Measurements from ENCODE around the gene PLPP2.

Gene PLPP2

GRCh38 chr19:279656-280055 is 11.5 kb downstream of the PLPP2 start:
- H4K20me1 ChIP-seq (ENCODE audit: low read depth, low read length), result no peaks in the 10 kb centered on the region
- H3K9me2 ChIP-seq (replicated peaks; ENCODE audit: insufficient read depth, low read length), result no peaks in the 10 kb centered on the region
- no peaks in the 10 kb centered on the region for H3K27me3 ChIP-seq (ENCODE audit: low read length)
- H2AFZ ChIP-seq (ENCODE audit: low read depth, low read length, severe bottlenecking), result no peak overlapping the region
- H3K9me3 ChIP-seq (ENCODE audit: insufficient read depth, low read length), result no peaks in the 10 kb centered on the region
- H3F3A ChIP-seq (ENCODE audit: insufficient read depth), result no peaks in the 10 kb centered on the region
- H3K9ac ChIP-seq (ENCODE audit: low read length), result no peak overlapping the region
- TF ChIP-seq EZH2phosphoT487 (conservative IDR thresholded peaks at IDR 0.05; ENCODE audit: low read length) (no peak), CTCF (IDR thresholded peaks at IDR 0.05; ENCODE audit: insufficient read depth, low read length, poor library complexity, severe bottlenecking) (no peak)
- H3K36me3 ChIP-seq (ENCODE audit: low read length), result no peaks in the 10 kb centered on the region
- no peak overlapping the region for H3K4me2 ChIP-seq (ENCODE audit: low read depth, low read length, poor library complexity, severe bottlenecking)
- no peak overlapping the region for H3K27ac ChIP-seq (ENCODE audit: low read depth, low read length)
- H3K4me3 ChIP-seq (ENCODE audit: insufficient read depth, low read length, poor library complexity, severe bottlenecking), result no peak overlapping the region
- H3K79me2 ChIP-seq (ENCODE audit: insufficient read depth, low read length), result no peaks in the 10 kb centered on the region

DNA sequence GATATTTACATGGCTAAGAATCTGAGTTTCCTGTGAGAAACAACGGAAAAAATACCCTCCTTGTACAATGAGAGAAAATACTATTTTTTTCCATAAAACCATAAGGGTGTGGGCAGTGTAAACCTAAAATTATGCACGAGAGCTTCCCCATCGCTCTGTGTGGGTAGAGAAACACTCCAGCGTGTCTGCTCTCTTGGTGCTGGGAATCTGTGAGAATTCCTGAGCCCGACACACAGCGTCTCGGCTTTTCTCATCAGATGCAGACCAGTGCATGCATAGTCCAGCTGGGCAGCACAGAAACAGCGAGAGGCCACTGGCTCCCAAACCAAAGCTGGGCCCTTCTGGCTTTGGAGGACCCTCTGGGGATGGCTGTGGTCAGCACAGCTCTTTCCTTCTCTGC is 12.0 kb downstream of the PLPP2 start:
- Histone ChIP-seq H4K20me1 (ENCODE audit: low read depth, low read length) (no peaks in the 10 kb centered on the region), H3F3A (ENCODE audit: insufficient read depth) (no peaks in the 10 kb centered on the region), H3K9me2 (replicated peaks; ENCODE audit: insufficient read depth, low read length) (no peaks in the 10 kb centered on the region), H3K4me2 (ENCODE audit: low read depth, low read length, poor library complexity, severe bottlenecking) (no peak overlapping the region), H3K27ac (ENCODE audit: low read depth, low read length) (no peak overlapping the region), H3K4me3 (ENCODE audit: insufficient read depth, low read length, poor library complexity, severe bottlenecking) (no peak overlapping the region), H3K79me2 (ENCODE audit: insufficient read depth, low read length) (no peaks in the 10 kb centered on the region), H3K36me3 (ENCODE audit: low read length) (no peaks in the 10 kb centered on the region), H2AFZ (ENCODE audit: low read depth, low read length, severe bottlenecking) (no peak overlapping the region), H3K9me3 (ENCODE audit: insufficient read depth, low read length) (no peaks in the 10 kb centered on the region), H3K27me3 (ENCODE audit: low read length) (no peaks in the 10 kb centered on the region), H3K9ac (ENCODE audit: low read length) (no peak overlapping the region)
- TF ChIP-seq CTCF (IDR thresholded peaks at IDR 0.05; ENCODE audit: insufficient read depth, low read length, poor library complexity, severe bottlenecking), result no peak

GRCh38 chr19:277581-278165 is 13.5 kb downstream of the PLPP2 start:
- H2AFZ ChIP-seq (ENCODE audit: low read depth, low read length, severe bottlenecking), result no peak overlapping the region
- H3K27me3 ChIP-seq (ENCODE audit: low read length), result no peaks in the 10 kb centered on the region
- no peak overlapping the region for H3K4me3 ChIP-seq (ENCODE audit: insufficient read depth, low read length, poor library complexity, severe bottlenecking)
- H3K27ac ChIP-seq (ENCODE audit: low read depth, low read length), result no peak overlapping the region
- H3K9ac ChIP-seq (ENCODE audit: low read length), result no peak overlapping the region
- H3K79me2 ChIP-seq (ENCODE audit: insufficient read depth, low read length), result no peaks in the 10 kb centered on the region
- H3K4me2 ChIP-seq (ENCODE audit: low read depth, low read length, poor library complexity, severe bottlenecking), result no peak overlapping the region
- no peaks in the 10 kb centered on the region for H3K9me2 ChIP-seq (replicated peaks; ENCODE audit: insufficient read depth, low read length)
- no peaks in the 10 kb centered on the region for H4K20me1 ChIP-seq (ENCODE audit: low read depth, low read length)
- no peak for TF ChIP-seq EZH2phosphoT487 (conservative IDR thresholded peaks at IDR 0.05; ENCODE audit: low read length)
- TF ChIP-seq CTCF (IDR thresholded peaks at IDR 0.05; ENCODE audit: insufficient read depth, low read length, poor library complexity, severe bottlenecking), result no peak
- no peaks in the 10 kb centered on the region for H3K36me3 ChIP-seq (ENCODE audit: low read length)
- H3F3A ChIP-seq (ENCODE audit: insufficient read depth), result no peaks in the 10 kb centered on the region
- H3K9me3 ChIP-seq (ENCODE audit: insufficient read depth, low read length), result no peaks in the 10 kb centered on the region

Measured in SU-DHL-6 (cell line).